ENCODE data around the gene BCL2.
A peak's percentile ranks its signal among the peaks of the same experiment; 100 is the strongest.
"Not testable (repeated sequence)": the region's sequence is repeated elsewhere in the genome, so short reads cannot be mapped to it uniquely, and the experiment has no call there.

BCL2 gene

DNA sequence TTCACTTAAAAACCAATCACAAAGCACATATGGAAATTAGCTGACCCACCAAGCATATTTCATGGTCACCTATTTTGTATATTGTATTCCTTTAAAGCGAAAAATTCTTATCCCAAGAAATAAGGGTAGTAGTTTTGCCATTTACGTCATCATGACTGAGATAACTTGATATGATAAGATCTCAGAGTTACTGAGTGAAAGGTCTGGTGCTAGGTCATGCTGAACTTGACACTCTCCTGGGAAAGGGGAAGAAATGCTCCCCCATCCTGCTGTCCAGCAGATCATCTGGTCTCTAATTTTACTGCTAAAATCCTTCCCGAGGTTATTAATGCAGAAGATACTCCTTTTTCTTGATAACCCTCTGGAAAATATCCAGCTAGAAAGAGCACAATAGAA is 78.3 kb downstream of the BCL2 start:
- no peak for DNase-seq (ENCODE audit: low spot score in 2 of 2)
- Histone ChIP-seq H3K36me3 (replicated peaks) (no peaks in the 10 kb centered on the region), H3K4me1 (peaks cover 18% of the 10 kb centered on the region), H3K4me3 (no peak overlapping the region), H3K27me3 (ENCODE audit: low read depth) (no peaks in the 10 kb centered on the region), H3K9me3 (no peaks in the 10 kb centered on the region)
- in situ Hi-C loops (cut with MboI; ENCODE audit: low sequenced_read_pairs) = no loop called here

DNA sequence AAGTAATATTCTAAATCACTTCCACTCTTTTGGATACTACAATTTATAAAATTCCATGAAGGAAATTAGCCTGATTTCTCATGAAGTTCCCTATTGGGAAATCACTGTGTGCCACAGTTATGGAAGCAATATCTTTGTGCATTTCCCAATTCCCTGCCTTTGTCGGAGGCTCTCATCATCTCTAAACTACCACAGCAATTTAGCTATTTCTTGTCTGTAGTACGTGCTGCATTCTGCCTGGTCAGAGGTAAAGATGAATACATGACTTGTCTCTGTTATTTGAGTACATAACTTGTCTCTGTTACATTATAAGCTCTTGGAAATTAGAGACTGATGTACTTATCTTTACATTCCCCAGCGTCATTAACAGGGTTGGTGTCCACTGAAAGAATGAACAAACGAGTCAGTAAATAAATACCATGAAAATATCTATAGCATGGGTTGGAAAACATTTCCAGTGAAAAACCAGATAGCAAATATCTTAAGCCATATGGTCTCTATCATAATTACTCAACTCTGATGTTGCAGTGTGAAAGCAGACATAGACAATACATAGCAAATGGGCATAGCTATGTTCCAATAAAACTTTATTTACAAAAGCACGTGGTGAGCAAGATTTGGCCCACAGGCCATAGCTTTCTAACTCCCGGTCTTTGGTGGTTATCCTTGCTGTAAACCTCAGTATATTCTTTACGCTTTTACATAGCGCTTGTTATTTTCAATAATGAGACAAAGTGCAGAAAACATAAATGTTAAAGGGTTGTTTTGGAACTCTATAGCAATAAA is 78.8 kb downstream of the BCL2 start:
- in situ Hi-C loops (cut with MboI; ENCODE audit: low sequenced_read_pairs) = no loop called here
- H3K4me3 ChIP-seq = no peak overlapping the region

DNA sequence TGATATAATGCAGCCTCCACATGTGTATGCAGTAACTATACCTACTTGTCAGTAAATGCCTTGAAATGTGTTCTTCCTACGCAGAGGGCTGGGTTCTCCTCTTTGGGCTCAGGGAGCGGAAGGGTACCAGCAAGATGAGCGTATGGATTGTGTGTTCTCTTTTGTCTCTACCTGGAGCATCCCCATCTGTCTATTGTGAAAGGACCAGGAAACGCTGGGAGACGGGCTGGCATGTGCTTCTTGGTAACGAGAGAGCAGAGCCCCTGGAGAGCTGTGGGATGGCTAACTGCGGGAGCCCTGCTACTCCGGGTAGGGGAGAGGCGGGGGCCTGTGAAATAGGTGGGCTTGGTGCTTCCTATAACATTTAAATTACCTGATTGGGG is 80.9 kb downstream of the BCL2 start:
- Histone ChIP-seq H3K27me3 (ENCODE audit: low read depth) (no peaks in the 10 kb centered on the region), H3K4me3 (no peak overlapping the region), H3K9me3 (no peaks in the 10 kb centered on the region), H3K36me3 (replicated peaks) (no peaks in the 10 kb centered on the region), H3K4me1 (peaks cover 18% of the 10 kb centered on the region)
- in situ Hi-C loops (cut with MboI; ENCODE audit: low sequenced_read_pairs) = no loop called here
- peak in 1 of 2 experiments; percentile 12 for DNase-seq (ENCODE audit: low spot score in 2 of 2)

More for the DNA sequence above, 78.8 kb downstream of the BCL2 start:
- DNase-seq (ENCODE audit: low spot score in 2 of 2) = no peak
- H3K36me3 ChIP-seq (replicated peaks) = no peaks in the 10 kb centered on the region
- H3K9me3 ChIP-seq = no peaks in the 10 kb centered on the region
- peaks cover 18% of the 10 kb centered on the region for H3K4me1 ChIP-seq
- no peaks in the 10 kb centered on the region for H3K27me3 ChIP-seq (ENCODE audit: low read depth)

DNA sequence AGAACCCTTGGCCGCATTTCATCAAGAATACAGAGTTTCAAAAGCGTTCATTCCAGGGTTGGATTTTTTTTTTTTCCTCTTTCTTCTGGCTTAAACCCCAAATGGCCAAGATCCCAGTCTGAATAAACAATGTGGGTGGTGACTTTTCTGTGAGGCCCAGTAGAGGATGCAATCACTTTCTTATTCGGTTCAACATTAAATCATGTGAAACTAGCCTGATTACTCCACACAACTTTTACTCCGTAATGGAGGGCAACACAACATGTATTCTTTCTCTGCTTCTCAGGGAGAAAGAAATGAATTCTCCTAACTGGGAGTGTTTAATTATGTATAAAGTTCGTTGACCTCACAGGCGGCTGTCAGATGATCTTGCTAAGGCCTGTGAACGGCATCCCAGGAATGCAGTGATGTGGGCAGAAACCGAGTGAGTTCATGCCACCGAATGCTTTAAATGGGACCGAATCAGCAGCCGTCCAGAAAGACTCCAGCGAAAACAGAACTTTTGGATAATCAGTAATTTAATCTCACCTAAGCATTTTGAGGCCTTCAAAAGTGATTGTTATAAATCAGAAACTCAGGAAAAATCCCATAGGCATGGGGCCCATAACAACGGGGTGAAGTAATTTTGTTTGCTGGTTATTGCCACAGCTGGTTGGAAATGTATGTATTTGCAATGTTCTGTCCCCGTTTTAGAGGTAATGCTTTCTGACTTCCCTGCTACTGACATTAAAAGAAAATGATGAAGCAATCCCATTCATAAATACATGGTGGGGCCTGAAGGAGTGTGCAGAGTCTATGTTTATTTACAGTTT is 81.5 kb downstream of the BCL2 start:
- Histone ChIP-seq H3K4me3 (no peak overlapping the region), H3K27me3 (ENCODE audit: low read depth) (no peaks in the 10 kb centered on the region), H3K9me3 (no peaks in the 10 kb centered on the region), H3K36me3 (replicated peaks) (no peaks in the 10 kb centered on the region), H3K4me1 (peaks cover 18% of the 10 kb centered on the region)
- in situ Hi-C loops (cut with MboI; ENCODE audit: low sequenced_read_pairs) = no loop called here
- DNase-seq (ENCODE audit: low spot score in 2 of 2) = peak; percentile 57 to 58

DNA sequence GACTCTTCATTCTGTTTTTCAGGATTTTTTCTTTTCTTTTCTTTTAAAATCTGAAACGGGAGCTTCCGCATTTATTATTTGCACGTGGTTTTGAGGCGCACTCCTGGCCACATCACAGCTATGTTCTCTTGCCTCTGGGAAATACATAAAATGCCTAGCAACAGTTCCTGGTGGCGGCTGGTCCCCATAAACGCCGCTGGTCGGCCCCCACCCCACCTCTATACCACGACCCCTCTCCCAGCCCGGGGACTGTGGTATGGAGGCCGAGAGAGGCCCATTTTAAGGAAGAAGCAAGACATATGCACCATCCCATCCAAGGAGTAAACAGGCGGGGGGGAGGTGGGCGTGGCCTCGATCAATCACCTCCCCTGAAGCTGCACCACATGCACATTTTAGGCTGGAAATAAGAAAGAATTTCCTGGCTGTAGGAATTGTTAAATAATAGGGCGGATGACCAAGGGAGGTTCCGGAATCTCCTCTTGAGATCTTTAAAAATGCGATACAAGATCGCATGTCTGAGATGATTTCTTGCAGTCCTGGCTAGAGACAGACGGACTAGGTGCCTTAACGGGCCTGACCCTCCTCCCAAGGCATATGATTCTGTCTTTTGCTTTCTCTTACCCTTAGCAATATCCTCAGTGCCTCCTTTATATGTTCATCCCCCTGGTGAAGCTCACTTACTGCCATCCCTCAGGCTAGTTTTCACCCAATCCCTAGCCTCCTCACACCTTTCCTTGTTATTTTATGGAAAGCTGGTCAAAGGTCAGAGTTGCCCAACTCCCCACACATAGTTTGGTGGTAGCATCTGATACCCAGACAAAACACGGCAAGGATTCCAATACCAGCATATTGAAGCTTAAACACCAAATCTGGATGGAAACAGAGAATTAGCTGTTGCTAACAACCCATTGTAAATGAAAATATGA is 82.4 kb downstream of the BCL2 start:
- H3K9me3 ChIP-seq = no peaks in the 10 kb centered on the region
- DNase-seq (ENCODE audit: low spot score in 2 of 2) = no peak
- in situ Hi-C loops (cut with MboI; ENCODE audit: low sequenced_read_pairs) = no loop called here
- H3K4me3 ChIP-seq = no peak overlapping the region
- H3K4me1 ChIP-seq = peaks cover 18% of the 10 kb centered on the region
- H3K27me3 ChIP-seq (ENCODE audit: low read depth) = no peaks in the 10 kb centered on the region
- no peaks in the 10 kb centered on the region for H3K36me3 ChIP-seq (replicated peaks)

DNA sequence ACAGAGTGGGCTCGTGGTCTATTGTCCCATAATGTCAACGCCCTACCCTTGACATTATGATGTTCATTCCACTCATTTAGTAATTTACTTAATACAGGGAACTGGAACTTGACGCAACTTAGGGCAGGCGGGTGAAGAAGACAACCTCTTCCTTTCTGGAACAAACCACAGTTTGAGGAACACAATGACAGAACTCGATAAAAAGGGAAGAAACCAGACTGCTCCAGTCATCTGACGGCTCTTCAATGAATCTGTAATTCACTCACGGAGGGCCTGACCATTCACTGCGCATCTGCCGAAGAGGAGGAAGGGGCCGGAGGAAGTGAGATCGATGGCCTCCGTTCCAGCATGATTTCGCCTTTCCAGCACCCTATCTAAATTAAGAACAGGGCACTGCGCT is 83.2 kb downstream of the BCL2 start:
- H3K36me3 ChIP-seq (replicated peaks) = no peaks in the 10 kb centered on the region
- H3K9me3 ChIP-seq = no peaks in the 10 kb centered on the region
- DNase-seq (ENCODE audit: low spot score in 2 of 2) = no peak
- in situ Hi-C loops (cut with MboI; ENCODE audit: low sequenced_read_pairs) = no loop called here
- peaks cover 18% of the 10 kb centered on the region for H3K4me1 ChIP-seq
- H3K4me3 ChIP-seq = no peak overlapping the region
- H3K27me3 ChIP-seq (ENCODE audit: low read depth) = no peaks in the 10 kb centered on the region

DNA sequence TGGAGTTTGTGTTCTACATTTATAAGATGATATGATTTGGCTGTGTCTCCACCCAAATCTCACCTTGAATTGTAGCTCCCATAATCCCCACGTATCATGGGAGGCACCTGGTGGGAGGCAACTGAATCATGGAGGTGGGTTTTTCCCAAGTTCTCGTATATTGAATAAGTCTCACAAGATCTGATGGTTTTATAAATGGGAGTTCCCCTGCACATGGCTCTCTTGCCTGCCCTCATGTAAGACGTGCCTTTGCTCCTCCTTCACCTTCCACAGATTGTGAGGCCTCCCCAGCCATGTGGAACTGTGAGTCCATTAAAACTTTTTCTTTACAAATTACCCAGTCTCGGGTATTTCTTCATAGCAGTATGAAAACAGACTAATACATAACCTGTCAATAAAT is 83.6 kb downstream of the BCL2 start:
- H3K4me1 ChIP-seq = peaks cover 18% of the 10 kb centered on the region
- H3K9me3 ChIP-seq; H3K36me3 ChIP-seq (replicated peaks); H3K27me3 ChIP-seq (ENCODE audit: low read depth); in situ Hi-C loops (cut with MboI; ENCODE audit: low sequenced_read_pairs); DNase-seq (ENCODE audit: low spot score in 2 of 2); H3K4me3 ChIP-seq: not testable (repeated sequence)

DNA sequence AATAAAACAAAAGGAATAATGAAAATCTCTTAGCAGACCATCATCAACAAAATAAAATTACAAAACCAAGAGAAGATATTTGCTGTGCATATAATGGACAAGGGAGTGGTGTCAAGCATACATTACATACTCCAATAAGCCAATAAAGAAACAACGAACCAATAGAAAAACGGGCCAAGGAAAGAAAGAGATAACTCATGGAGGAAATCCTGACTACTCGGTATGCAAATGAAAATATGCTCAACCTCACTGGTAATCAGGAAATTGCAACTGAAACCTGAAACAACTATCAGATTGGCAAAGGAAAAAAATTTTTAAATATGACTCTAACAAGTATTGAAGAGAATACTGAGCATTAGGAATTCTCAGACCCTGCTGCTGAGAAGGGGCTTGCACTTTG is 84.7 kb downstream of the BCL2 start:
- no peak for DNase-seq (ENCODE audit: low spot score in 2 of 2)
- Histone ChIP-seq H3K4me3 (no peak overlapping the region), H3K27me3 (ENCODE audit: low read depth) (no peaks in the 10 kb centered on the region), H3K36me3 (replicated peaks) (no peaks in the 10 kb centered on the region), H3K9me3 (no peaks in the 10 kb centered on the region), H3K4me1 (peaks cover 18% of the 10 kb centered on the region)
- in situ Hi-C loops (cut with MboI; ENCODE audit: low sequenced_read_pairs) = no loop called here

DNA sequence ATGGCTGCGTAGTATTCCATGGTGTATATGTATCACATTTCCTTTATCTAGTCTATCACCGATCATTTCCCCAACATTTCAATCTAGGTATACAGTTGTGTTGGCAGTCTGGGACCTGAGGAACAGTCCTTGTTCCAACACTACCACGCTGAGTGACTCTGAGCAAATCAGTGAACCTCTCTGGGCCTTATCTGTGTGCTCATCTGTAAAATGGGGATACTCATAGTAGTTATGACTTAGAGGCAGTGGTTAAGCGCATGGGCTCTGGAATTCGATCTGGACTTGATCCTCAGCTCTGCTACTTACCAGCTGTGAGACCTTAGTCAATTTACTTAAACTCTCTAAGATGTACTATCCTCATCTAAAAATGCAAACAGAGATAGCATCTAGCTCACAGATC is 85.1 kb downstream of the BCL2 start:
- Histone ChIP-seq H3K9me3 (no peaks in the 10 kb centered on the region), H3K27me3 (ENCODE audit: low read depth) (no peaks in the 10 kb centered on the region), H3K4me3 (no peak overlapping the region), H3K4me1 (peaks cover 18% of the 10 kb centered on the region), H3K36me3 (replicated peaks) (no peaks in the 10 kb centered on the region)
- DNase-seq (ENCODE audit: low spot score in 2 of 2) = no peak
- in situ Hi-C loops (cut with MboI; ENCODE audit: low sequenced_read_pairs) = no loop called here

DNA sequence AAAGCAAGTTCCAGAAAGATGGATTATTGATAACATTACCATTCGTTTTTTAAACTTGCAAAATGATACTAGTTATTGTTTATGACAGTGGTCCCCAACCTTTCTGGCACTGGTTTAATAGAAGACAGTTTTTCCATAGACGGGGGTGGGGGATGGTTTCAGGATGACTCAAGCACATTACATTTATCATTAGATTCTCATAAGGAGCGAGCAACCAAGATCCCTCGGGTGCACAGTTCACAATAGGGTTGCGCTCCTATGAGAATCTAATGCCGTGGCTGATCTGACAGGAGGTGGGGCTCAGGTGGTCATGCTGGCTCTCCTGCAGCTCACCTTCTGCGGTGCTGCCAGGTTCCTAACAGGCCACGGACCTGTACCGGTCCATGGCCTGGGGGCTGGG is 86.2 kb downstream of the BCL2 start:
- no peak overlapping the region for H3K4me3 ChIP-seq
- no peaks in the 10 kb centered on the region for H3K9me3 ChIP-seq
- H3K27me3 ChIP-seq (ENCODE audit: low read depth) = no peaks in the 10 kb centered on the region
- peaks cover 10% of the 10 kb centered on the region for H3K4me1 ChIP-seq
- in situ Hi-C loops (cut with MboI; ENCODE audit: low sequenced_read_pairs) = no loop called here
- DNase-seq (ENCODE audit: low spot score in 2 of 2) = no peak
- no peaks in the 10 kb centered on the region for H3K36me3 ChIP-seq (replicated peaks)

DNA sequence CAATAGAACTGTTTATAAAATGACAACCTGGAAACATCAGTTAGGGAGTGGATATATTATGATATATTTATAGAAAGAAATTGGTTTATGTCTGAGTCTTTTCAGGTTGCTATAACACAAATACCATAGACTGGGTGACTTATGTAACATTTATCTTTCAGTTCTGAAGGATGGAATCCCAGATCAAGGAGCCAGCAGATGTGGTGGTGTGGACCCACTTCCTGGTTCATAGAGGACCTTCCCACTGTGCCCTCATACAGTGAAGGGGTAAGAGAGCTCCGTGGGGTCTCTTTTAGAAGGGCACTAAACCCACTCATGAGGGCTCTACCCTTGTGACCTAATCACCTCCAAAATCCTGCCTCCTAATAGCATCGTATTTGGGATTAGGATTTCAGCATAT is 86.7 kb downstream of the BCL2 start:
- Histone ChIP-seq H3K4me1 (peaks cover 5% of the 10 kb centered on the region), H3K4me3 (no peak overlapping the region), H3K36me3 (replicated peaks) (no peaks in the 10 kb centered on the region), H3K9me3 (no peaks in the 10 kb centered on the region), H3K27me3 (ENCODE audit: low read depth) (no peaks in the 10 kb centered on the region)
- DNase-seq (ENCODE audit: low spot score in 2 of 2) = no peak
- in situ Hi-C loops (cut with MboI; ENCODE audit: low sequenced_read_pairs) = no loop called here

DNA sequence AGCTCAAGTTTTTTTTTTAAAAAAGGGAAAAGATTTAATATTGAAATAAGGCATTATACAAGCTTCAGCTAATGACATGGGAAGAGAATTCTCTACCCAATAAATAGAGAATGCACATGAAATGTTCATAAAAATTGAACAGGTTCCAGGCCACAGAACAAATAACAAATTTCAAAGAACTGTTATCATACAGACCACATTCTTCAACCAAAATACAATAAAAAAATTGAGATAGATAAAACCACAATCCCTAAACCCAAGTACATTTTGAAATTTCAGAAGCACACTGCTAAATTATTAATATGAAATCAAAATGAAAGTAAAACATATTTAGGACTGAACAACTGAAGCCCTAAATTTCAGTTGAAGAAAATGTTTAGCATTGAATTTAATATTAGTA is 89.6 kb downstream of the BCL2 start:
- Histone ChIP-seq H3K9me3 (no peaks in the 10 kb centered on the region), H3K4me3 (no peak overlapping the region), H3K4me1 (no peaks in the 10 kb centered on the region), H3K27me3 (ENCODE audit: low read depth) (no peaks in the 10 kb centered on the region), H3K36me3 (replicated peaks) (no peaks in the 10 kb centered on the region)
- in situ Hi-C loops (cut with MboI; ENCODE audit: low sequenced_read_pairs) = no loop called here
- no peak for DNase-seq (ENCODE audit: low spot score in 2 of 2)

DNA sequence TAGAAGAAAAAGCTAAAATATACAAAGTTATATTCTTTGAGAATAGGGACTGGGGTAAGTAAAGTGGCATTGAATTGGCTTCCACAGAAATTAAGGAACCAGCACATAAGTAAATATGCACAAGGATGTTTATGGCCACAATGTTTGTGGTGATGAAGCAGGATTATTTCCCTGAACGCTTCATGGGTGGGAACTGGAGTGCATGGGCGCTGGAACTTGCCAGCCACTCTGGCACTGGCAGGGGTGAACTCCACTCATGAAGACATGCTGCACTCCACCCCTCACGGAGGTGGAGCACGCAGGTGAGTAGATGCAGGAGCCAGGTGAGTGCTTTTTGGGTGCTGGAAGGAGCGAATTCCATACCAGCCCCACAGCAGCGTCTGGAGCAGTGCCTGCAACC is 94.1 kb downstream of the BCL2 start:
- in situ Hi-C loops (cut with MboI; ENCODE audit: low sequenced_read_pairs) = no loop called here
- Histone ChIP-seq H3K4me3 (no peak overlapping the region), H3K27me3 (ENCODE audit: low read depth) (no peaks in the 10 kb centered on the region; the same call in 1 of the 2 replicates), H3K4me1 (no peaks in the 10 kb centered on the region), H3K9me3 (no peaks in the 10 kb centered on the region), H3K36me3 (replicated peaks) (no peaks in the 10 kb centered on the region)
- DNase-seq (ENCODE audit: low spot score in 2 of 2) = no peak
